Activated naive CD8-positive, alpha-beta T cell treated with anti-CD3 and anti-CD28 coated beads for 36 hours (primary cell): ENCODE results near the gene ELMO3. TPM values are rescaled to one million over a fixed set of nuclear protein-coding genes. Genes with fewer than 3 reads are reported as not detected.

Source experiments
- DNase-seq: peaks from one replicate; pipeline ENCODE4 v3.0.0; 2021
- H3K27ac Mint-ChIP-seq: one replicate; pipeline ENCODE4 v1.8.0; 2022; ENCODE audit warnings: mild to moderate bottlenecking, moderate library complexity, mixed read lengths
- H3K27me3 Mint-ChIP-seq: one replicate; pipeline ENCODE4 v1.8.0; 2022; ENCODE audit warnings: mild to moderate bottlenecking, mixed read lengths
- H3K36me3 Mint-ChIP-seq: one replicate; pipeline ENCODE4 v1.8.0; 2021; ENCODE audit warnings: mild to moderate bottlenecking, mixed read lengths
- H3K4me1 Mint-ChIP-seq: one replicate; pipeline ENCODE4 v1.8.0; 2021; ENCODE audit warnings: mixed read lengths
- H3K4me3 Mint-ChIP-seq: one replicate; pipeline ENCODE4 v1.8.0; 2022; ENCODE audit warnings: mild to moderate bottlenecking, moderate library complexity, mixed read lengths
- H3K9me3 Mint-ChIP-seq: one replicate; pipeline ENCODE4 v1.8.0; 2022; ENCODE audit warnings: mixed read lengths
- total RNA-seq, 2 experiments: library from RNA; stranded (reverse); gene quantifications; one replicate each; pipeline ENCODE4 v1.2.3, GENCODE V29; 2021

The ELMO3 gene
- 1 to 10 TPM; 4.3 to 4.5 TPM for total RNA-seq

- Mint-ChIP-seq H3K9me3 (no peaks in the 10 kb centered on the region), H3K36me3 (peaks cover 26% of the 10 kb centered on the region), H3K27ac (peak within 1 kb of the TSS; percentile 48), H3K27me3 (no peaks in the 10 kb centered on the region), H3K4me1 (peaks cover 9% of the 10 kb centered on the region), H3K4me3 (no peak within 1 kb of the TSS)
- DNase-seq = no peak
Measured at GRCh38 chr16:67199011-67199807, at the start of gene ELMO3. TSS of gene ELMO3 (plus strand) at chr16:67199131. CDS start at chr16:67199327, 196 bp downstream.

- Mint-ChIP-seq H3K4me1 (peaks cover 10% of the 10 kb centered on the region), H3K27me3 (peaks cover 36% of the 10 kb centered on the region), H3K36me3 (peaks cover 40% of the 10 kb centered on the region), H3K4me3 (no peak overlapping the region), H3K27ac (no peak overlapping the region), H3K9me3 (no peaks in the 10 kb centered on the region)
- no peak for DNase-seq
Measured at GRCh38 chr16:67149276-67150046, 49.5 kb upstream of the ELMO3 start.

- peaks cover 36% of the 10 kb centered on the region for H3K27me3 Mint-ChIP-seq
- H3K27ac Mint-ChIP-seq = no peak overlapping the region
- H3K9me3 Mint-ChIP-seq = no peaks in the 10 kb centered on the region
- H3K36me3 Mint-ChIP-seq = peaks cover 35% of the 10 kb centered on the region
- peak; percentile 71 for DNase-seq
- H3K4me1 Mint-ChIP-seq = peaks cover 10% of the 10 kb centered on the region
- H3K4me3 Mint-ChIP-seq = peak overlapping the region; percentile 32
Measured at GRCh38 chr16:67150047-67150832, 48.7 kb upstream of the ELMO3 start.

GRCh38 chr16:67150833-67151396 lies 48.0 kb upstream of the ELMO3 start, which contains the start of gene B3GNT9:
TSS of gene B3GNT9 (minus strand) at chr16:67150998. CDS start at chr16:67150485, 513 bp downstream.
- H3K9me3 Mint-ChIP-seq = no peaks in the 10 kb centered on the region
- H3K27me3 Mint-ChIP-seq = peaks cover 38% of the 10 kb centered on the region
- no peak within 1 kb of the TSS for H3K27ac Mint-ChIP-seq
- no peak for DNase-seq
- H3K4me3 Mint-ChIP-seq = peak within 1 kb of the TSS; percentile 66
- H3K4me1 Mint-ChIP-seq = peaks cover 10% of the 10 kb centered on the region
- H3K36me3 Mint-ChIP-seq = peaks cover 31% of the 10 kb centered on the region

- Mint-ChIP-seq H3K27ac (no peak overlapping the region), H3K4me1 (peaks cover 15% of the 10 kb centered on the region), H3K4me3 (peak overlapping the region; percentile 66), H3K9me3 (no peaks in the 10 kb centered on the region), H3K27me3 (peaks cover 40% of the 10 kb centered on the region), H3K36me3 (peaks cover 26% of the 10 kb centered on the region)
- DNase-seq = no peak
Measured at GRCh38 chr16:67151431-67152097, 47.4 kb upstream of the ELMO3 start.

- Mint-ChIP-seq H3K27ac (no peak overlapping the region), H3K4me3 (peak overlapping the region; percentile 63), H3K4me1 (peaks cover 31% of the 10 kb centered on the region), H3K36me3 (peaks cover 13% of the 10 kb centered on the region), H3K27me3 (peaks cover 29% of the 10 kb centered on the region), H3K9me3 (no peaks in the 10 kb centered on the region)
- no peak for DNase-seq
Measured at GRCh38 chr16:67154578-67155294, 44.2 kb upstream of the ELMO3 start.

- Mint-ChIP-seq H3K9me3 (no peaks in the 10 kb centered on the region), H3K36me3 (peaks cover 13% of the 10 kb centered on the region), H3K4me1 (peaks cover 31% of the 10 kb centered on the region), H3K27ac (no peak overlapping the region), H3K4me3 (peak overlapping the region; percentile 63), H3K27me3 (peaks cover 29% of the 10 kb centered on the region)
- peak; percentile 87 for DNase-seq
Measured at GRCh38 chr16:67155295-67156142, 43.4 kb upstream of the ELMO3 start.

- Mint-ChIP-seq H3K36me3 (peaks cover 15% of the 10 kb centered on the region), H3K9me3 (no peaks in the 10 kb centered on the region), H3K4me3 (no peak overlapping the region), H3K27me3 (peaks cover 29% of the 10 kb centered on the region), H3K27ac (no peak overlapping the region), H3K4me1 (peaks cover 28% of the 10 kb centered on the region)
- DNase-seq = no peak
Measured at GRCh38 chr16:67156143-67156844, 42.6 kb upstream of the ELMO3 start.

GRCh38 chr16:67157106-67157748 lies 41.7 kb upstream of the ELMO3 start:
- Mint-ChIP-seq H3K27ac (no peak overlapping the region), H3K27me3 (peaks cover 29% of the 10 kb centered on the region), H3K4me3 (no peak overlapping the region), H3K4me1 (peaks cover 28% of the 10 kb centered on the region), H3K9me3 (no peaks in the 10 kb centered on the region), H3K36me3 (peaks cover 21% of the 10 kb centered on the region)
- no peak for DNase-seq

GRCh38 chr16:67157892-67158635 lies 40.9 kb upstream of the ELMO3 start:
- DNase-seq = no peak
- peak overlapping the region; percentile 85 for H3K27ac Mint-ChIP-seq
- peaks cover 21% of the 10 kb centered on the region for H3K36me3 Mint-ChIP-seq
- peaks cover 25% of the 10 kb centered on the region for H3K27me3 Mint-ChIP-seq
- H3K4me3 Mint-ChIP-seq = peak overlapping the region; percentile 85
- H3K4me1 Mint-ChIP-seq = peaks cover 27% of the 10 kb centered on the region
- no peaks in the 10 kb centered on the region for H3K9me3 Mint-ChIP-seq

GRCh38 chr16:67158637-67159600 lies 40.0 kb upstream of the ELMO3 start:
- DNase-seq = peak; percentile 85
- Mint-ChIP-seq H3K27me3 (peaks cover 28% of the 10 kb centered on the region), H3K27ac (peak overlapping the region; percentile 87), H3K4me3 (peak overlapping the region; percentile 85), H3K36me3 (peaks cover 19% of the 10 kb centered on the region), H3K4me1 (peaks cover 25% of the 10 kb centered on the region), H3K9me3 (no peaks in the 10 kb centered on the region)
